Measurements from ENCODE around the gene UBAC1.

UBAC1 gene

DNA sequence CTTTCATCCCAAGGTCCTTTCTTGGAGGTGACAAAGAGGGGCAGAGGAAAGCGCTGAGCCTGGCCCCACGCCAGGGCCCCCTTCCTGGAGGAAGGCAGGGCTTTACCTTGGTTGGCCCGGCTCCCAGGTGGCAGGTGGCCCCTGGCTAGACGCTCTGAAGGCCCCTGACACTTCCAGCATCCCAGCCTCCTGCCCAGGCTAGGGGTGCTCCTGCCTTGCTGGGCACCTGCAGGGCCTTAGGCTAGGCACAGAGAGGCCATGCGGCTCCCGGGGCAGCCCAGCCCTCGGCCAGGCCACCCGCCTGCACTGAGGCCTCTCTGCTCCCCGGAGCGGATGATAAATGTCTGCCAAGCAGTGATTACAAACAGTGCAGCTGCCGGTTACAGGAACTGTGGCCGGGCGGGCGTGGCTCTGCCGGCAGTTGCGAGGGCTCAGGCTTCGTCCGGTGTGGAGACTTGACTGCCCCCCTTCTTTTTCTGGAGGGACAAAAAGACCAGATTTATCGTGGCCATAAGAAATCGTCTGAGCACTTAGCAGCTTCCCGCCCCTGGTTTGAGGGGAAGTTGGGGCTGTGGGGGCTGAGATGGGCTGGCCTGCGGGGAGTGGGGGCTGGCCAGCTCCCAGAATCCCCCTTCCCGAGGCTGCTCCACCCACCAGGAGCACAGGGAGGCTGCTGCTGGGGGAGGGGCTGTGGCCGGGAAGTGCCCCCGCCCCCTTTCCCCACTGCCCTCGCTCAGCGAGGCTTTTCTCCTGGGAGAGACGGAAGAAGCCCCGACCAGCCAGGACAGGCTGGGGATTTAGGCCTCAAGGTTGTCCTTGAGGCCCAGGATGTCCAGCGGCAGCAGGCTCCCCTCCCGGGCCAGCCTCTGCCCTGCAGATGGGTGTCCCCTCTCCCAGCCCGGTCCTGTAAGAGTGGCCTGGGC, 31.6 kb upstream of the UBAC1 start:
- Histone ChIP-seq H3K36me3 (ENCODE audit: insufficient read depth, low read length) (no peaks in the 10 kb centered on the region), H3K4me2 (ENCODE audit: low read depth, low read length, poor library complexity, severe bottlenecking) (peak overlapping the region; percentile 74), H3K9me2 (replicated peaks; ENCODE audit: low read depth, low read length) (no peaks in the 10 kb centered on the region), H3K27me3 (ENCODE audit: insufficient read depth, low read length, poor library complexity, severe bottlenecking) (no peaks in the 10 kb centered on the region), H4K20me1 (ENCODE audit: insufficient read depth, low read length, poor library complexity, severe bottlenecking) (no peaks in the 10 kb centered on the region), H3F3A (ENCODE audit: low read depth) (0 out of 2 replicates have a peak, but pooled peaks cover 2% of the 10 kb centered on the region), H3K4me1 (ENCODE audit: insufficient read depth, low read length, poor library complexity, severe bottlenecking) (peaks cover 45% of the 10 kb centered on the region), H2AFZ (ENCODE audit: low read length) (no peak overlapping the region), H3K79me2 (ENCODE audit: insufficient read depth, low read length) (no peaks in the 10 kb centered on the region), H3K9me3 (ENCODE audit: insufficient read depth, low read depth, low read length) (no peaks in the 10 kb centered on the region), H3K9ac (ENCODE audit: low read depth, low read length, poor library complexity, severe bottlenecking) (peak overlapping the region; percentile 72), H3K4me3 (ENCODE audit: low read length, poor library complexity, severe bottlenecking) (peak overlapping the region; percentile 65)
- TF ChIP-seq, protein P1, sequence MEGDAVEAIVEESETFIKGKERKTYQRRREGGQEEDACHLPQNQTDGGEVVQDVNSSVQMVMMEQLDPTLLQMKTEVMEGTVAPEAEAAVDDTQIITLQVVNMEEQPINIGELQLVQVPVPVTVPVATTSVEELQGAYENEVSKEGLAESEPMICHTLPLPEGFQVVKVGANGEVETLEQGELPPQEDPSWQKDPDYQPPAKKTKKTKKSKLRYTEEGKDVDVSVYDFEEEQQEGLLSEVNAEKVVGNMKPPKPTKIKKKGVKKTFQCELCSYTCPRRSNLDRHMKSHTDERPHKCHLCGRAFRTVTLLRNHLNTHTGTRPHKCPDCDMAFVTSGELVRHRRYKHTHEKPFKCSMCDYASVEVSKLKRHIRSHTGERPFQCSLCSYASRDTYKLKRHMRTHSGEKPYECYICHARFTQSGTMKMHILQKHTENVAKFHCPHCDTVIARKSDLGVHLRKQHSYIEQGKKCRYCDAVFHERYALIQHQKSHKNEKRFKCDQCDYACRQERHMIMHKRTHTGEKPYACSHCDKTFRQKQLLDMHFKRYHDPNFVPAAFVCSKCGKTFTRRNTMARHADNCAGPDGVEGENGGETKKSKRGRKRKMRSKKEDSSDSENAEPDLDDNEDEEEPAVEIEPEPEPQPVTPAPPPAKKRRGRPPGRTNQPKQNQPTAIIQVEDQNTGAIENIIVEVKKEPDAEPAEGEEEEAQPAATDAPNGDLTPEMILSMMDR (conservative IDR thresholded peaks at IDR 0.05; ENCODE audit: low read length): no peak
- TF ChIP-seq EZH2phosphoT487 (IDR thresholded peaks at IDR 0.05; ENCODE audit: borderline replicate concordance): no peak

DNA sequence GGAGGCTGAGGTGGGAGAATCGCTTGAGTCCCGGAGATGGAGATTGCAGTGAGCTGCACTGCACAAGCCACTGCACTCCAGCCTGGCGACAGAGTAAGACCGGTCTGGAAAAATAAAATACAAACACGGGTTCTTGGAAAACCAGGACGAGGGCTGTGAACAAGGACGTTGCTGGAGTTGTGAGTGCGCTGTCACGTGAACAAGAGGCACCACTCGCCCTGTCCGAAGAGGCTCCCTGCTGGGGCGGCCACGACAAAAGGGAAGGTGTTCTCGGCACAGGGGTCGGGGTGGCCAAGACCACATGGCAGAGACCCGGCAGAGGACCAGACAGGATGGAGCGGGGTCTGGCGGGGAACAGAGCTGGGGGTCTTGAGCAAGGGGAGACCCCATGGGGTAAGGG, 30.6 kb upstream of the UBAC1 start:
- TF ChIP-seq EZH2phosphoT487 (IDR thresholded peaks at IDR 0.05; ENCODE audit: borderline replicate concordance): no peak
- TF ChIP-seq, protein P1 (conservative IDR thresholded peaks at IDR 0.05; ENCODE audit: low read length): no peak
- Histone ChIP-seq H3K9ac (ENCODE audit: low read depth, low read length, poor library complexity, severe bottlenecking) (peak overlapping the region; percentile 72), H4K20me1 (ENCODE audit: insufficient read depth, low read length, poor library complexity, severe bottlenecking) (no peaks in the 10 kb centered on the region), H3K4me1 (ENCODE audit: insufficient read depth, low read length, poor library complexity, severe bottlenecking) (peaks cover 45% of the 10 kb centered on the region), H3K4me3 (ENCODE audit: low read length, poor library complexity, severe bottlenecking) (peak overlapping the region; percentile 65), H3K9me2 (replicated peaks; ENCODE audit: low read depth, low read length) (no peaks in the 10 kb centered on the region), H3K79me2 (ENCODE audit: insufficient read depth, low read length) (no peaks in the 10 kb centered on the region), H3K27me3 (ENCODE audit: insufficient read depth, low read length, poor library complexity, severe bottlenecking) (no peaks in the 10 kb centered on the region), H3F3A (ENCODE audit: low read depth) (0 out of 2 replicates have a peak, but pooled peaks cover 2% of the 10 kb centered on the region), H2AFZ (ENCODE audit: low read length) (no peak overlapping the region), H3K9me3 (ENCODE audit: insufficient read depth, low read depth, low read length) (no peaks in the 10 kb centered on the region), H3K4me2 (ENCODE audit: low read depth, low read length, poor library complexity, severe bottlenecking) (peak overlapping the region; percentile 74), H3K36me3 (ENCODE audit: insufficient read depth, low read length) (no peaks in the 10 kb centered on the region)

DNA sequence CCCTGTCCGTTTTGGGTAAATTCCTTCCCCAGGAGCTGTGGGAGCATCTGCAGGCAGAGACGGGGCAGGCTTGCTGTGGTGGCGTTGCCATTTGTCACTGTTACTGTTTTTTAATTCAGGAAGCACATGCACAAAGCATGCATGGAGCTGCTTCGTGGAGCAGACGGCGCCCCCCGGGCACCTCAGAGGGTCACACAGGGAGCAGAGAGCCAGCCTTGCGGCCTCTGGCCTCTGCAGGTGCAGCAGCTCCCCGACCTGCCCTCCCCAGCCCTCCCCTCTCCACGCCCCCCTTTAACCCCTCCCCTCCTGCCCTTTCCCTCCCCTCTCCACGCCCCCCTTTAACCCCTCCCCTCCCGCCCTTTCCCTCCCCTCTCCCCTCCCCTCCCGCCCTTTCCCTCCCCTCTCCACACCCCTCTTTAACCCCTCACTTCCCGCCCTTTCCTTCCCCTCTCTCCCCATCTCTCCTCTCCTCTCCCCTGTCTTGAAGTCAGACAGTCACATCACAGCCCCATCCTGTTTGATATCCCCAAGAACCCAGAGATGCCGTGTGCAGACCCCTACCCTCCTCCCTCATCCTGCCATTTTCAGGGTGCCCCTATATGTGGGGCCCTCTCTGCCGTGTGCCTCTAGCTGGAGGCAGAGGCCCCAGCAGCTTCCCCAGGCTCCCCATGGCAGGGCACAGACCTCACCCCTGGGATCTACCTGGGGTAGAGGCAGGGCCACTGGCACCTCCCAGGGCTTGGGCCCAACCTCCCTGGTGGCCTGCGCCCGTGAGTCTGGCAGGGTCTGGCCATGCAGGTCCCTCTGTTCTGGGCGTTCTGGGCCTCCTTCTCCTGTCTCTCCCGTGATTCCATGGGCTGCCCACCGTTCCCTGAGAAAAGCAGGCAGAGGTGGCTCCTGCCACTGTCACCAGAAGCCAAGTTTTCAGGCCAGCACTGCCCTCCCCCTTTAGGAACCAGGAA, 29.6 kb upstream of the UBAC1 start:
- no peak overlapping the region for H2AFZ ChIP-seq (ENCODE audit: low read length)

More for the DNA sequence above, 29.6 kb upstream of the UBAC1 start:
- no peaks in the 10 kb centered on the region for H3K9me3 ChIP-seq (ENCODE audit: insufficient read depth, low read depth, low read length)
- no peak overlapping the region for H3K4me3 ChIP-seq (ENCODE audit: low read length, poor library complexity, severe bottlenecking)
- peak overlapping the region; percentile 38 for H3K9ac ChIP-seq (ENCODE audit: low read depth, low read length, poor library complexity, severe bottlenecking)
- H4K20me1 ChIP-seq (ENCODE audit: insufficient read depth, low read length, poor library complexity, severe bottlenecking): no peaks in the 10 kb centered on the region
- H3K36me3 ChIP-seq (ENCODE audit: insufficient read depth, low read length): no peaks in the 10 kb centered on the region
- no peak for TF ChIP-seq EZH2phosphoT487 (IDR thresholded peaks at IDR 0.05; ENCODE audit: borderline replicate concordance)
- TF ChIP-seq, protein P1 (conservative IDR thresholded peaks at IDR 0.05; ENCODE audit: low read length): peak; percentile 27; the same call in 1 of the 2 replicates
- H3K79me2 ChIP-seq (ENCODE audit: insufficient read depth, low read length): no peaks in the 10 kb centered on the region
- H3K27me3 ChIP-seq (ENCODE audit: insufficient read depth, low read length, poor library complexity, severe bottlenecking): no peaks in the 10 kb centered on the region
- H3K4me1 ChIP-seq (ENCODE audit: insufficient read depth, low read length, poor library complexity, severe bottlenecking): peaks cover 45% of the 10 kb centered on the region
- H3K4me2 ChIP-seq (ENCODE audit: low read depth, low read length, poor library complexity, severe bottlenecking): peak overlapping the region; percentile 74
- no peaks in the 10 kb centered on the region for H3K9me2 ChIP-seq (replicated peaks; ENCODE audit: low read depth, low read length)
- H3F3A ChIP-seq (ENCODE audit: low read depth): 0 out of 2 replicates have a peak, but pooled peaks cover 2% of the 10 kb centered on the region

Data from Loucy (cell line).